ENCODE data around the gene SCN1B. TPM values are rescaled to one million over a fixed set of nuclear protein-coding genes. Genes with fewer than 3 reads are reported as not detected.
"Not testable (repeated sequence)": the region's sequence is repeated elsewhere in the genome, so short reads cannot be mapped to it uniquely, and the experiment has no call there.

Gene SCN1B
- total and polyA plus RNA-seq, 9 donors, result 0.83 to 13.9 (median 5.7) TPM

GRCh38 chr19:35048911-35049411, 18.7 kb downstream of the SCN1B start:
- Histone ChIP-seq H3K27ac (no peak overlapping the region), H3K4me3 (no peak overlapping the region), H3K4me1 (ENCODE audit: insufficient read depth) (no peaks in the 10 kb centered on the region), H3K36me3 (no peaks in the 10 kb centered on the region), H3K9me3 (no peaks in the 10 kb centered on the region), H3K27me3 (no peaks in the 10 kb centered on the region)
- WGBS, 3 donors, result 58 to 67% (median 63%) methylated on average over 12 of the region's 12 CpGs
- intact Hi-C loops (cut with DNase I), result no loop called here
- TF ChIP-seq POLR2A (IDR thresholded peaks at IDR 0.05) (no peak), CTCF (IDR thresholded peaks at IDR 0.05) (no peak), EP300 (IDR thresholded peaks at IDR 0.05) (no peak)
- DNase-seq, result peak in 1 of 5 donors; percentile 16

GRCh38 chr19:35049456-35049855, 19.2 kb downstream of the SCN1B start:
- TF ChIP-seq POLR2A (IDR thresholded peaks at IDR 0.05) (no peak), EP300 (IDR thresholded peaks at IDR 0.05) (no peak), CTCF (IDR thresholded peaks at IDR 0.05) (no peak)
- intact Hi-C loops (cut with DNase I), result no loop called here
- Histone ChIP-seq H3K36me3 (no peaks in the 10 kb centered on the region), H3K4me3 (no peak overlapping the region), H3K27me3 (no peaks in the 10 kb centered on the region), H3K9me3 (no peaks in the 10 kb centered on the region), H3K27ac (no peak overlapping the region), H3K4me1 (ENCODE audit: insufficient read depth) (no peaks in the 10 kb centered on the region)
- DNase-seq, result no peak
- 69 to 79% (median 73%) methylated on average over 5 of the region's 5 CpGs for WGBS, 3 donors

GRCh38 chr19:35050662-35051061, 20.4 kb downstream of the SCN1B start:
- H3K27me3 ChIP-seq; DNase-seq; H3K27ac ChIP-seq; H3K9me3 ChIP-seq; H3K36me3 ChIP-seq; intact Hi-C loops (cut with DNase I); H3K4me1 ChIP-seq (ENCODE audit: insufficient read depth); H3K4me3 ChIP-seq: not testable (repeated sequence)
- WGBS, 3 donors, result 93 to 95% (median 94%) methylated on average over 2 of the region's 2 CpGs

GRCh38 chr19:35051268-35051667, 21.0 kb downstream of the SCN1B start:
- WGBS, 3 donors, result 93 to 97% (median 95%) methylated on average over 4 of the region's 4 CpGs
- H3K36me3 ChIP-seq; intact Hi-C loops (cut with DNase I): not testable (repeated sequence)

GRCh38 chr19:35051796-35052195, 21.5 kb downstream of the SCN1B start:
- Histone ChIP-seq H3K27ac (no peak overlapping the region), H3K4me3 (no peak overlapping the region), H3K36me3 (no peaks in the 10 kb centered on the region), H3K4me1 (ENCODE audit: insufficient read depth) (no peaks in the 10 kb centered on the region), H3K9me3 (no peaks in the 10 kb centered on the region), H3K27me3 (no peaks in the 10 kb centered on the region)
- no peak for DNase-seq
- 84 to 92% (median 87%) methylated on average over 5 of the region's 5 CpGs for WGBS, 3 donors
- intact Hi-C loops (cut with DNase I), result no loop called here
- TF ChIP-seq EP300 (IDR thresholded peaks at IDR 0.05) (no peak), POLR2A (IDR thresholded peaks at IDR 0.05) (no peak), CTCF (IDR thresholded peaks at IDR 0.05) (no peak)

More at GRCh38 chr19:35051268-35051667, 21.0 kb downstream of the SCN1B start:
- not testable (repeated sequence) for H3K27ac ChIP-seq; H3K4me1 ChIP-seq (ENCODE audit: insufficient read depth); DNase-seq; H3K27me3 ChIP-seq; H3K9me3 ChIP-seq; H3K4me3 ChIP-seq
